HepG2 (cell line): Measurements from ENCODE around the gene FAHD1. TPM values are rescaled to one million over a fixed set of nuclear protein-coding genes. Genes with fewer than 3 reads are reported as not detected.

ENCODE experiments used
- ATF7 ChIP-seq, 2 experiments: fragments of 450-650 bp in 1 of 2; sonication (generic) in 1 of 2; formaldehyde crosslinking in 1 of 2; IDR thresholded peaks; 2 replicates each; pipeline versions ENCODE4 v1.4.0 to v1.6.1; 2016 to 2020; ENCODE audit warnings: antibody characterized with exemption in 1 of 2, mild to moderate bottlenecking in 1 of 2, missing genetic modification reagents in 1 of 2
- ESRRA ChIP-seq: sonication (generic); formaldehyde crosslinking; IDR thresholded peaks from 2 replicates; pipeline ENCODE4 v1.5.1; 2020; ENCODE audit warnings: mild to moderate bottlenecking, low read depth, missing genetic modification reagents
- FOXK1 ChIP-seq: sonication (generic); formaldehyde crosslinking; IDR thresholded peaks from 2 replicates; pipeline ENCODE4 v1.4.0; 2020; ENCODE audit warnings: low read depth, missing genetic modification reagents, borderline replicate concordance
- PHF8 ChIP-seq: sonication (generic); formaldehyde crosslinking; IDR thresholded peaks from 2 replicates; pipeline ENCODE4 v1.5.0; 2020; ENCODE audit warnings: missing genetic modification reagents
- POLR2A ChIP-seq, 2 experiments: IDR thresholded peaks; 2 replicates each; pipeline ENCODE4 v1.6.1; 2011; ENCODE audit warnings: low read depth in 2 of 2, low read length in 2 of 2, mild to moderate bottlenecking in 1 of 2, moderate library complexity in 1 of 2; ENCODE audit not compliant: insufficient read depth in 1 of 2
- REXO4 ChIP-seq: sonication (generic); formaldehyde crosslinking; IDR thresholded peaks from 2 replicates; pipeline ENCODE4 v1.8.0; 2022; ENCODE audit warnings: missing genetic modification reagents, mild to moderate bottlenecking, borderline replicate concordance
- TP53 ChIP-seq: sonication (generic); formaldehyde crosslinking; conservative IDR thresholded peaks from 2 replicates; pipeline ENCODE4 v1.4.0; 2020; ENCODE audit warnings: missing genetic modification reagents
- U2AF1 ChIP-seq: fragments of 200-400 bp; formaldehyde crosslinking; optimal IDR thresholded peaks from 2 replicates; pipeline ENCODE3; 2017; ENCODE audit warnings: mild to moderate bottlenecking, low read depth, low read length
- ZBTB38 ChIP-seq: sonication (generic); formaldehyde crosslinking; IDR thresholded peaks from 2 replicates; pipeline ENCODE4 v1.5.1; 2020; ENCODE audit warnings: mild to moderate bottlenecking, missing genetic modification reagents
- ZNF274 ChIP-seq: sonication (generic); formaldehyde crosslinking; IDR thresholded peaks from 2 replicates; pipeline ENCODE4 v1.5.1; 2020; ENCODE audit warnings: mild to moderate bottlenecking, missing genetic modification reagents
- ZNF501 ChIP-seq: sonication (generic); formaldehyde crosslinking; IDR thresholded peaks from 2 replicates; pipeline ENCODE4 v1.5.1; 2020; ENCODE audit warnings: mild to moderate bottlenecking, moderate library complexity, missing genetic modification reagents
- ZNF543 ChIP-seq: sonication (generic); formaldehyde crosslinking; IDR thresholded peaks from 2 replicates; pipeline ENCODE4 v1.4.0; 2020; ENCODE audit warnings: mild to moderate bottlenecking, missing genetic modification reagents
- ZNF781 ChIP-seq: sonication (generic); formaldehyde crosslinking; IDR thresholded peaks from 2 replicates; pipeline ENCODE4 v1.5.1; 2020; ENCODE audit warnings: borderline replicate concordance, mild to moderate bottlenecking, missing genetic modification reagents; ENCODE audit errors: not compliant biosample characterization
- polyA plus RNA-seq, 8 experiments: library from polyadenylated mRNA; depleted of rRNA in 3 of 8; stranded (reverse) in 7 of 8; unstranded in 1 of 8; fragments of >200 nt; fragmentation: Illumina TruSeq in 4 of 8; extraction: Trizol in 4 of 8; gene quantifications; 2 replicates each; pipeline versions ENCODE4 v1.2.1 to v1.2.3, GENCODE V29; 2011 to 2016; ENCODE audit warnings: low read depth in 4 of 8, missing spikeins in 1 of 8, mixed read lengths in 1 of 8; ENCODE audit not compliant: insufficient read depth in 1 of 8
- total RNA-seq, 5 experiments: library from RNA; depleted of rRNA; stranded (reverse); fragments of >200 nt; fragmentation: Illumina TruSeq; extraction: Trizol; gene quantifications; 2 replicates each; pipeline ENCODE4 v1.2.3, GENCODE V29; 2016; ENCODE audit warnings: low read depth in 1 of 5
- TF ChIP-seq, protein P1 (sequence below): sonication (generic); formaldehyde crosslinking; IDR thresholded peaks from 2 replicates; pipeline ENCODE4 v1.5.0; 2020; ENCODE audit warnings: mild to moderate bottlenecking, missing genetic modification reagents
- TF ChIP-seq, protein P2 (sequence below): sonication (generic); formaldehyde crosslinking; IDR thresholded peaks from 2 replicates; pipeline ENCODE4 v1.5.1; 2020; ENCODE audit warnings: mild to moderate bottlenecking, moderate library complexity, missing genetic modification reagents
- TF ChIP-seq, protein P3 (sequence below): sonication (generic); formaldehyde crosslinking; IDR thresholded peaks from 2 replicates; pipeline ENCODE4 v1.5.0; 2020; ENCODE audit warnings: missing genetic modification reagents, mild to moderate bottlenecking, borderline replicate concordance
- TF ChIP-seq, protein P4 (sequence below): sonication (generic); formaldehyde crosslinking; IDR thresholded peaks from 2 replicates; pipeline ENCODE4 v1.8.0; 2022; ENCODE audit warnings: missing genetic modification reagents, mild to moderate bottlenecking, inconsistent platforms, borderline replicate concordance
- TF ChIP-seq, protein P5 (sequence below): sonication (generic); formaldehyde crosslinking; conservative IDR thresholded peaks from 2 replicates; pipeline ENCODE4 v1.5.0; 2020; ENCODE audit warnings: missing genetic modification reagents

Gene FAHD1
- total and polyA plus RNA-seq, 2 of the 13 experiments (the other 11 are each of a cell fraction or from before 2014, with no cell fraction given), result 39.0 to 45.3 TPM

DNA sequence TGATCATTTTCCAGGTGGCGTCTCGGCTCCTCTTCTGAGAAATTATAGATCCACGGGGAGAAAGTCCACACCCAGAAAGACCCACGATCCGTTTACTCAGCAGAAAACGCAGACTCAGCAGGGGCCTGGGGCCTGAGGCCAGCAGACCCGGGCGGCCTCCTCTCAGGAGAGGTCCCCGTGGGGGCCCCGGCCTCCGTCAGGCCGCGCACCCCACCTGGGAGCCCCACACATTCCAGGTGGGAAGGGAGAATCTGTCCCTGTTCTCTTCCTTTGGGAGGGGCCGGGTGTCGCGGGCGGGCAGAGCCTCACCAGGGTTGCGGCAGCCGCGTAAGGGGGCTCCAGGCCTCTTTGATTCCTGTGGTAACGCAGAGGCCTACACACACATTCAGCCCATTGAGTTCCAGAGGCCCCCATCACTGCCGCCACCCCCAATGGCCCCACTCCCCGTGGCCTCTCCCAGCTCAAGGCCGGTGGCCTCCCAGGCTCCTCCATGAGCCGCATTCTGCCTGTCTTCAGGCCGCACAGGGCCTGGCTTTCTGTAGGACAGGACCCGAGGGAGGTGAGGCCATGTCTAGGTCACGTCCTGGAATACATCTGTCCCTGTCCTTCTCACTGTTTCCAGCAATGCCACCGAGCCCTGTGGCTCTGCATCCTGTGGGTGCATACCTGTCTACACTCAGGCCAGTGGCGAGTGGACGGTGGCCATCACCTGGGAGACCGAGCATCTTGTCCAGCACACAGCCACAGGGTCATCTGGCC is 31.9 kb upstream of the FAHD1 start (continued):
- TF ChIP-seq, protein P1, sequence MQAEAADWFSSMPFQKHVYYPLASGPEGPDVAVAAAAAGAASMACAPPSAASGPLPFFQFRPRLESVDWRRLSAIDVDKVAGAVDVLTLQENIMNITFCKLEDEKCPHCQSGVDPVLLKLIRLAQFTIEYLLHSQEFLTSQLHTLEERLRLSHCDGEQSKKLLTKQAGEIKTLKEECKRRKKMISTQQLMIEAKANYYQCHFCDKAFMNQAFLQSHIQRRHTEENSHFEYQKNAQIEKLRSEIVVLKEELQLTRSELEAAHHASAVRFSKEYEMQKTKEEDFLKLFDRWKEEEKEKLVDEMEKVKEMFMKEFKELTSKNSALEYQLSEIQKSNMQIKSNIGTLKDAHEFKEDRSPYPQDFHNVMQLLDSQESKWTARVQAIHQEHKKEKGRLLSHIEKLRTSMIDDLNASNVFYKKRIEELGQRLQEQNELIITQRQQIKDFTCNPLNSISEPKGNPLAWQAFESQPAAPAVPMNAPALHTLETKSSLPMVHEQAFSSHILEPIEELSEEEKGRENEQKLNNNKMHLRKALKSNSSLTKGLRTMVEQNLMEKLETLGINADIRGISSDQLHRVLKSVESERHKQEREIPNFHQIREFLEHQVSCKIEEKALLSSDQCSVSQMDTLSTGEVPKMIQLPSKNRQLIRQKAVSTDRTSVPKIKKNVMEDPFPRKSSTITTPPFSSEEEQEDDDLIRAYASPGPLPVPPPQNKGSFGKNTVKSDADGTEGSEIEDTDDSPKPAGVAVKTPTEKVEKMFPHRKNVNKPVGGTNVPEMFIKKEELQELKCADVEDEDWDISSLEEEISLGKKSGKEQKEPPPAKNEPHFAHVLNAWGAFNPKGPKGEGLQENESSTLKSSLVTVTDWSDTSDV (CRISPR knock-in tag), result no peak
- TF ChIP-seq ZBTB38, result 0 out of 2 replicates have a peak, but pooled peaks have one; percentile 39
- TF ChIP-seq ZNF501 (CRISPR knock-in tag), result peak; percentile 40; the same call in 1 of the 2 replicates
- TF ChIP-seq, protein P2, sequence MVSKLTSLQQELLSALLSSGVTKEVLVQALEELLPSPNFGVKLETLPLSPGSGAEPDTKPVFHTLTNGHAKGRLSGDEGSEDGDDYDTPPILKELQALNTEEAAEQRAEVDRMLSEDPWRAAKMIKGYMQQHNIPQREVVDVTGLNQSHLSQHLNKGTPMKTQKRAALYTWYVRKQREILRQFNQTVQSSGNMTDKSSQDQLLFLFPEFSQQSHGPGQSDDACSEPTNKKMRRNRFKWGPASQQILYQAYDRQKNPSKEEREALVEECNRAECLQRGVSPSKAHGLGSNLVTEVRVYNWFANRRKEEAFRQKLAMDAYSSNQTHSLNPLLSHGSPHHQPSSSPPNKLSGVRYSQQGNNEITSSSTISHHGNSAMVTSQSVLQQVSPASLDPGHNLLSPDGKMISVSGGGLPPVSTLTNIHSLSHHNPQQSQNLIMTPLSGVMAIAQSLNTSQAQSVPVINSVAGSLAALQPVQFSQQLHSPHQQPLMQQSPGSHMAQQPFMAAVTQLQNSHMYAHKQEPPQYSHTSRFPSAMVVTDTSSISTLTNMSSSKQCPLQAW (CRISPR knock-in tag), result 0 out of 2 replicates have a peak, but pooled peaks have one; percentile 3
- TF ChIP-seq U2AF1, result peak; percentile 8
- TF ChIP-seq, protein P3, sequence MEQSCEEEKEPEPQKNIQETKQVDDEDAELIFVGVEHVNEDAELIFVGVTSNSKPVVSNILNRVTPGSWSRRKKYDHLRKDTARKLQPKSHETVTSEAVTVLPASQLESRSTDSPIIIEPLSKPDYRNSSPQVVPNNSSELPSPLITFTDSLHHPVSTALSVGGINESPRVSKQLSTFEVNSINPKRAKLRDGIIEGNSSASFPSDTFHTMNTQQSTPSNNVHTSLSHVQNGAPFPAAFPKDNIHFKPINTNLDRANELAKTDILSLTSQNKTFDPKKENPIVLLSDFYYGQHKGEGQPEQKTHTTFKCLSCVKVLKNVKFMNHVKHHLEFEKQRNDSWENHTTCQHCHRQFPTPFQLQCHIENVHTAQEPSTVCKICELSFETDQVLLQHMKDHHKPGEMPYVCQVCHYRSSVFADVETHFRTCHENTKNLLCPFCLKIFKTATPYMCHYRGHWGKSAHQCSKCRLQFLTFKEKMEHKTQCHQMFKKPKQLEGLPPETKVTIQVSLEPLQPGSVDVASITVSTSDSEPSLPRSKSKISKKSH (CRISPR knock-in tag), result 0 out of 2 replicates have a peak, but pooled peaks have one; percentile 25
- TF ChIP-seq ZNF274 (CRISPR knock-in tag), result peak; percentile 12; the same call in 1 of the 2 replicates
- TF ChIP-seq PHF8 (CRISPR knock-in tag), result no peak; the same call in 1 of the 2 replicates
- no peak for TF ChIP-seq ESRRA (CRISPR knock-in tag)
- TF ChIP-seq TP53 (CRISPR knock-in tag), result no peak
- TF ChIP-seq, protein P4, sequence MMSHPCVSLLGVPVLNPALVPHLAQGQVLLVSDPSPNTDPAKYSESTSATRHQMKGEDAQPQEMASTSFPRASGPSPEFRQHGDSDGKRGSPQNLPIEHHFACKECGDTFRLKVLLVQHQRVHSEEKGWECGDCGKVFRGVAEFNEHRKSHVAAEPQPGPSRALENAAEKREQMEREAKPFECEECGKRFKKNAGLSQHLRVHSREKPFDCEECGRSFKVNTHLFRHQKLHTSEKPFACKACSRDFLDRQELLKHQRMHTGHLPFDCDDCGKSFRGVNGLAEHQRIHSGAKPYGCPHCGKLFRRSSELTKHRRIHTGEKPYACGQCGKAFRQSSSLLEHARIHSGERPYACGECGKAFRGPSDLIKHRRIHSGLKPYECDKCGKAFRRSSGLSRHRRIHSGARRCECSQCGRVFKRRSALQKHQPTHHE (CRISPR knock-in tag), result no peak
- TF ChIP-seq, protein P5, sequence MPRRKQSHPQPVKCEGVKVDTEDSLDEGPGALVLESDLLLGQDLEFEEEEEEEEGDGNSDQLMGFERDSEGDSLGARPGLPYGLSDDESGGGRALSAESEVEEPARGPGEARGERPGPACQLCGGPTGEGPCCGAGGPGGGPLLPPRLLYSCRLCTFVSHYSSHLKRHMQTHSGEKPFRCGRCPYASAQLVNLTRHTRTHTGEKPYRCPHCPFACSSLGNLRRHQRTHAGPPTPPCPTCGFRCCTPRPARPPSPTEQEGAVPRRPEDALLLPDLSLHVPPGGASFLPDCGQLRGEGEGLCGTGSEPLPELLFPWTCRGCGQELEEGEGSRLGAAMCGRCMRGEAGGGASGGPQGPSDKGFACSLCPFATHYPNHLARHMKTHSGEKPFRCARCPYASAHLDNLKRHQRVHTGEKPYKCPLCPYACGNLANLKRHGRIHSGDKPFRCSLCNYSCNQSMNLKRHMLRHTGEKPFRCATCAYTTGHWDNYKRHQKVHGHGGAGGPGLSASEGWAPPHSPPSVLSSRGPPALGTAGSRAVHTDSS, result no peak
- no peak for TF ChIP-seq REXO4 (CRISPR knock-in tag)
- no peak for TF ChIP-seq ATF7 (IDR thresholded peaks at IDR 0.05)
- no peak for TF ChIP-seq ATF7 (CRISPR knock-in tag; IDR thresholded peaks at IDR 0.05)
- no peak for TF ChIP-seq ZNF543
- 0 out of 4 replicates have a peak, but pooled peaks of 1 of the 2 experiments have one; percentile 21 for TF ChIP-seq POLR2A (IDR thresholded peaks at IDR 0.05; ENCODE audit: insufficient read depth in 1 of 2, low read depth in 2 of 2, low read length in 2 of 2)
- TF ChIP-seq FOXK1 (CRISPR knock-in tag), result no peak
- TF ChIP-seq ZNF781 (CRISPR knock-in tag), result no peak
